Measurements from ENCODE around the gene SNX11.

SNX11 gene

GRCh38 chr17:48100591-48101011, 7.0 kb upstream of the SNX11 start:
- no peak for DNase-seq

- DNase-seq, result peak; percentile 95
These were observed 6.4 kb upstream of the SNX11 start, which contains the start of gene CBX1 for GRCh38 chr17:48101012-48101720. Gene CBX1, minus strand, starts transcription at chr17:48101478. Its CDS starts 24,474 bp downstream, at chr17:48077004.

GRCh38 chr17:48102043-48102750, 5.4 kb upstream of the SNX11 start:
- DNase-seq, result no peak

- DNase-seq, result peak; percentile 24
These were observed 4.5 kb upstream of the SNX11 start for GRCh38 chr17:48102798-48103715.

GRCh38 chr17:48104440-48104839, 3.1 kb upstream of the SNX11 start:
- no peak for DNase-seq

- DNase-seq, result no peak
These were observed 797 bp upstream of the SNX11 start for GRCh38 chr17:48106802-48107136.

- DNase-seq, result no peak
These were observed 3.2 kb downstream of the SNX11 start for GRCh38 chr17:48110761-48111160.

- DNase-seq, result no peak
These were observed 4.3 kb downstream of the SNX11 start for GRCh38 chr17:48111937-48112241.

- peak; percentile 32 for DNase-seq
These were observed 5.7 kb downstream of the SNX11 start for GRCh38 chr17:48113201-48113676.

GRCh38 chr17:48121923-48122664, 14.5 kb downstream of the SNX11 start:
- DNase-seq, result no peak

GRCh38 chr17:48122665-48123045, 15.1 kb downstream of the SNX11 start:
- DNase-seq, result no peak

- DNase-seq, result no peak
These were observed 15.5 kb downstream of the SNX11 start for GRCh38 chr17:48123111-48123510.

GRCh38 chr17:48123776-48124388, 16.3 kb downstream of the SNX11 start:
- no peak for DNase-seq

GRCh38 chr17:48125829-48126531, 18.4 kb downstream of the SNX11 start:
- DNase-seq, result no peak

GRCh38 chr17:48126532-48126850, 18.9 kb downstream of the SNX11 start:
- no peak for DNase-seq

- DNase-seq, result no peak
These were observed 19.9 kb downstream of the SNX11 start for GRCh38 chr17:48127371-48128051.

GRCh38 chr17:48128400-48128799, 20.8 kb downstream of the SNX11 start:
- DNase-seq, result no peak

GRCh38 chr17:48129981-48130380, 22.4 kb downstream of the SNX11 start:
- DNase-seq, result no peak

GRCh38 chr17:48131216-48131824, 23.8 kb downstream of the SNX11 start:
- peak; percentile 41 for DNase-seq

- no peak for DNase-seq
These were observed 24.8 kb downstream of the SNX11 start for GRCh38 chr17:48132385-48132784.
